GM21576 (cell line): ENCODE data around the gene ITPR3.
"Not testable (repeated sequence)": the region's sequence is repeated elsewhere in the genome, so short reads cannot be mapped to it uniquely, and the experiment has no call there.

Experiments
- ATAC-seq: cut with Tn5 transposase; IDR thresholded peaks from one replicate; pipeline ENCODE4 v1.9.1; 2021; ENCODE audit warnings: mild to moderate bottlenecking, moderate library complexity; ENCODE audit not compliant: unreplicated experiment

ITPR3 gene

DNA sequence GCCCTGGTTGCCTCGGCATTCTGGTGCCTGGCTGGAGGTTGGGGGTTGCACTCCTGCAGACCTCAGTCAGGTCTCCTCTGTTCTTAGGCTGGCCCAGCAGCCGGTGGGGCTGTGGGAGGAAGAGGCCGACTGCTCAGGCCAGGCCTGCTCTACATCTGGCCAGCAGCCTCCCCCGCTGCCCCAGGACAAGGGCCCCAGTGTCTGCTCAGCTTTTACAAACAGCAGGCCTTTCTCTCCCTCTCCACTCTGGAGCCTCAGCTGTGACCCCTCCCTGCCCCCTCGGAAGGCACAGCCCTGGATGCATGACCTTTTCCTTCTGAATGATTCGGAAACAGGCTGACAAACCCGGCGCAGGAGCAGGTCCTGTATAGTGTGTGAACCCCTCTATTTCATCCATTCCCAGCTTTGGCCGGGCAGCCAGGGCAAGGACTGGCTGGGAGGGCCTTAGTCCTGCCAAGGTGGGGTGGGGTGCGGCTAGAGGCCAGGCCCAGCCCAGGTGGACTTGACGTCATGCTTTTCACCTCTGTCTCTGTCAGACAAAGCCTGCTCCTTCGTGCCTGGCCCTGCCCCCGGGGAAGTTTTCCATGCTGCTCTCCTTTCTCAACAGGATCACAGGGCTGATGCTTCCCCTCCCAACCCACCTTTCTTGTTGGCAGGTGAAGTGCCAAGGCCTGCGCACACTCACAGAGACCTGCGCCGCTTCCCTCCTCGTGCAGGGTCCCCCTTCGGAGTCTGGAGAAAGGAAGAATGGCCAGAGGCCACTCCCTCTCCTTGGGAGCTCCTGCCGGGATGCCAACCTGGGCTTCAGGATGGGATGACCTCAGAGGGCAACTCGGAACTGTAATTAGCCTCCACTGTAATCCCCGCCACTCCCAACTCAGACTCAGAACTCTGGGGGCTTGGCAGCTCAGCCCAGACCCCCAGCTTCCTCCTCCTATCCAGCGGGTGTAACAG lies 10.1 kb upstream of the ITPR3 start:
- no peak for ATAC-seq

DNA sequence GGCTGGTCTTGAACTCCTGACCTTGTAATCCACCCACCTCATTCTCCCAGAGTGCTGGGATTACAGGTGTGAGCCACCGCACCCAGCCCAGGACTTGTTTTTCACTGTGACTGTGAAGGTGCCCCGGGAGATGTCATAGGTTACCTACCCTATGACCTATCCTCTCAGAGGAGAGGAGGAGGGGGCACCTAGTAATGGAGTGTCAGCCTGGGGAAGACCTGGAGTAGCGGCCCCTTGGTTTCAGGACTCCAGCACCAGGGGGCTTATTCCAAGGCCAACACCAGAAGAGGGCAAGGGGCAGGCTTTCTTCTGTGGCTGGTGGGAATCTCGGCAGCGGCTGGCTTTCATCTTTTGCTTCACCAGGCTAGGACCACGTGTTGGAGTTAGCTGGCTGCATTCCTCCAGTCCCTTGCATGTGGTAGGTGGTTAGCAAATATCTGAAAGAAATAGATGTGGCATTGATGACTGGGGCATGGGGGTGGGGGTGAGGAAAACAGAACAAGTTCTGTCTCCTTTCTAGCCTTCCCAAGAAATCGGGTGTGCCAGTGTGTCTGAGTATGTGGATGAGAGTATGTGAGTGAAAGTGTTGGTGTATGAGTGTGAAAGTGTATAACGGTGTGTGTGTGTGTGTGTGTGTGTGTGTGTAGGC lies 7.9 kb upstream of the ITPR3 start:
- no peak for ATAC-seq

DNA sequence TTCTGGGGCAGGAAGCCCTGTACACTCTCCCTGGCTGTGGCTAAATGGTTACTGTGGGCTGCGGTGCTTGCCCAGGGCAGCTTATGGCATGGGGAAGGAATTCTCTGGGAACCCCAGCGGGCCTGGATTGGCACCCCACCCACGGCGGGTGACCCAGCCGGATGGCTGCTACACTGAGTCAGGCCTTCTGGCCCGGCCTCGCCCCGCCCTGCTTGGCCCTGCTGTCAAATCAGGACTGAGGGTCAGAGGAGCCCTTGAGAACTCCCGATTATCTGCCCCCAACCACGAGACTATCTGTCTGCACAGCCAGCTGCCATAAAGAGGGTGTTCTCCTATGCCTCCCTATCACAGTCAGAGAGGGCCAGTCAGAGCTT lies 7.3 kb upstream of the ITPR3 start:
- ATAC-seq, result no peak

DNA sequence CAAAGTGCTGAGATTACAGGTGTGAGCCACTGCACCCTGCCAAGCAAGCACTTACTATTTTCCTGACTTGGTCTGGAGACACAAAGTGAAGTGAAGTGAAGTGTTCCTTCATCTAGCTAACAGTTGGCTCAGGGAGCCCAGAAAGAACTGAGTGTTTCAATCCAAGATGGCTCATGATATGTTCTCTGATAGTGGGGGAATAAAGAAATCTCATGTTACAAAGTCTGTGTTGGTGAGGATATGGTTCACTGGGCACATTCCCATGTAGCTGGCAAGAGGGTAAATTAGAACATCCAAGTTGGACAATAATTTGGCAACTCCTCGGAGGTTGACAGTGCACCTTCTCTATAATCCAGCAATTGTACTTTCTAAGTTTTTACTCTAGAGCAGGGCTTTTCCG lies 5.0 kb upstream of the ITPR3 start:
- ATAC-seq, result no peak

DNA sequence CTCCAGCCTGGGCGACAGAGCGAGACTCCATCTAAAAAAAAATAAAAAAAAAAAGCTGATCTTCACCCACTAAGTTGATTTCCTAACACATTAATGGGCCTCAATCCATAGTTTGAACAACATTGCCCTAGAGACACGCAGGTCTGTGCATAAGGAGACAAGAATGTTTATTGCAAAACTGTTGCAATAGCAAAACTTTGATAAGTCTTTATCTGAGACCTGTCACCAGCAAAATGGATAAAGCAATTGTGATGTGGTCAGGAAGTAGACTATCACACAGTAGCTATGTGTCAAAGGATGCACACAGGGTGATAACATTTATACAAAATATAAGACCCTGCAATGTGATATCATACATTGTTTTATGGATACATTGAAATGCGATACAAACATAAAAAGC lies 4.2 kb upstream of the ITPR3 start:
- ATAC-seq, result no peak

DNA sequence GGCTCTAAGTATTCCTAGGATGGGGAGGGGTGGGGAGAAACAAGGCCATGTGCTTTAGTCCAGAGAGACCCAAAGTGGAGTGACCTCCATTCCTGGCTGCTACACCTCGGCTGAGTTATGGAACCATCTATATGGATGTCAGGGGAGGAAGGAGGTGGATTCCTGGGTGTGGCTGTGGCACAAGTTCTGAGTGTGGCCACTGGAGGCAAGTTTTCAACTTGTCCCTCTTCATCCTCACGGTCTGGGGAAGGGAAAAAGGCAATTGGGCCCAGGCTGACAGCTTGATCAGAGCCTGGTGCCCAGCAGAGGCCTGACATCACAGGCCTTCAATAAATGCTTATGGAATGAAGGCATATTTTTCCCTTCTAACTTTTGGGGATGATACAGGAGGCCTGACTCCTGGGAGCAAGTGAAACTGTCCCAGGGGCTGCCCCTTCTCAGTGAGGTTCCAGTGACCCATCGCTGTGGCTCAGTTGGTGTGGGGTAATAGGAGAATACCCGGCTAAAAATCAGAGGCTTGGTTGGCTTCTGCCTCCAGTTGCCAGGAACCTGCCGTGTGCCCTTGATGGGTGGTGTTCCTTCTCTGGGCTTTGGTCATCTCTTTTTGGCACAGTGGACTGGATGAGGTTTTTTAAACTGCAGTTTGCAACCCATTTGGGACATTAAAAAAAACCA lies 1.8 kb upstream of the ITPR3 start:
- ATAC-seq, result no peak

DNA sequence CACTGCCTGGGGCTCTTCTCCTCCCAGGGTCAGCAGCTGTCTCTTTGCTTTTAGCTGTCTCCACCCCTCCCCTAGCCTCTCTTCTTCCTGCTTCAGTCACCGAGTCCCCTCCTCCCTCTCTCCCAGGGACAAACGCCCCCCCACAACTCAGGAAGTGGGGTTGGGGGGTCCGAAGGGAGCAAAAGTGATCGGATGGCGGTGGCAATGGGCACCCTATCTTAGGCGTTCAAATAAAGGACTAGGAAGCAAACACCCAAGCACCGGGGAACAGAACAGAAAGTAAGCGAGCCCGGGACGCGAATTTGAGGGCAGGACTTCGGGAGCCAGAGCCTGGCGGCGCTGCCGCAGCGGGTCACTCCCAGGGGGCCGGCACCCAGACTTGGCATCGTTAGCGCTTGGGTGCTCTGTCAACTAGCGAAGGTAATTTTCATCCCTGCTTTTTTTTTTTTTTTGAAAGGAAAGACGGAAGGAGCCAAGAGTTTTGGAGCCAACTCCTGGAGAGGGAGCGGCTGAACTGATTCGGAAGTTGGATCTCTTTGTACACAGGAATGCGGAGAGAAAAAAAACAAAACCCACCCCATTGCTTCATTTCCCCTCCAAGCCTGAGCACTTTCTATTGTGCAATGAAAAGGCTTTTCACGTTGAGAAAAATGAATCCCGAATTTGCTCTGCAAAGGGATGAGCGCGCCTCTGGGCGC lies 815 bp upstream of the ITPR3 start:
- no peak for ATAC-seq

DNA sequence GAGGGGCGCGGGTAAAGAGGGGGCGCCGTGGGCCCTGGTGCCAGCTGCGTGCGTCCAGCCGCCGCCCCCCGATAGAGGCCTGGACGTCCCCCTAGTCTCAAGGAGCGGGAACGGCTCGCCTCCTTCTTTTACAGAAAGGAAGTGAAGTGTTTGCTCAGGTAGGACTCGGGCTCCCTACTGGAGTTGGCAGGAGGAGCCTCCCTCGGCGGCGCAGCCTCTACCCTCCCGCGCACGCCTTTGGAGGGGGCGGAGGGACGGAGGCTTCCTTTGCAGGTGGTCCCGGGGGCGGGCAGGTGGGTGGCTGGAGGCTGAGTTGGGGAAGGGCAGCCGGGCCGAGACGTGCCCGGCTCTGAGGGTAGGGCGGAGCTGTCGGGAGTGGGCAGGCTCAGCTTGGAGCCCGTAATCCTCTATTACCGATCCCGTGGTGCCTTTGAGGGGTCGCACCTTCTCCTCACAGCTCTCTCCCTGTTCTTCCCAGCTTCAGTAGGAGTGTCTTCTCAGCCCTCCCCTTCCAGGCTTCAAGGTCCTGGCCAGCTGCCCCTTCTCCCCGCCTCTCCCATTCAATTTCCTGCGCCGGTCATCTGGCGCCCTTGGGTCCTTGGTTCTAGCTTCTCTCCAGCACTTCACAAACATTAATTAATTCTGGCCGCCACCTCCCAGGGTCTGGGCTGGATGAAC lies 728 bp downstream of the ITPR3 start:
- ATAC-seq, result peak; percentile 25

DNA sequence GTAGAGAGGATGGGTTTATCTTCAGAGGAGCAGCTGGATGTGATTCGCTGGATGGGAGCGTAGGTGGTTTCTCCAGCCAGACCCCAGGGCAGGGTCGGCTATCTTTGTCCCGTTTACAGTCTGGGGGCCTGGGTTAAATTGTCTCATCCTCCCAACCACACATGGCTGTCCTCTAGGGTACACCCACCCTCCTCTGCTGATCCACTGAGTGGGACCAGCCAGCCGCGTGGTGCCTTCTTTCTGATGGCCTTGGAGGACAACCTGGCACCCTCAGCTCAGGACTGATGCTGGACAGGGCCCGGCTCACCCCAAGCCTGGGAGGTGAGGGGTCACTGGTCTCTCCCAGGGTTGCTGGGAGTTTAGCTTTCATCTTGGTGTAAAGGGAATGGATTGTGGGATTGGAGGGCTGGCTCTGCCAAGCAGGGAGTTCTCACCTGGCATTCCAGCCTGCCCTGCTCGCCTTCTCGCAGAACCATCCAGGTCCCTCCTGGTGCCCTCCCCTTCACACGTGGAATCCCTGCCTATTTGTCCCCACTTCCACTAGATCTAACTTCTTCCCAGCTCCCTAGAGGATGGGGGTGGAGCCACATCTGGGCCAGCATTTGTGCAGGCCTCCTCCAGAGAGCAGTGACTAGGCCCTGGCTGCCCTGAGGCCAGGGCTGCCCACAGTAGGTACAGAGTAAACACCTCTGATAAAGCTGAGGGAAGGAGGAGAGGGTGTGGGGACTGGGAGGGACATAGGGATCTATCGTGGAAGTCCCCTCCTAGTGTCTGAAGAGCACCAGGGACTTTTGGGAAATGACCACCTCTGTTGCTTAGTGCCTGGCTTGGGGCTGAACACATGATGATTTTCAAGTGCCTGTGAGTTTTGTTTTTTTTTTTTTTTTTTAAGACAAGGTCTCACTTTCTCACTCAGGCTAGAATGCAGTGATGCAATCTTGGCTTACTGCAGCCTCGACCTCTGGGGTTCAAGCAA lies 1.6 kb downstream of the ITPR3 start:
- ATAC-seq, result no peak

DNA sequence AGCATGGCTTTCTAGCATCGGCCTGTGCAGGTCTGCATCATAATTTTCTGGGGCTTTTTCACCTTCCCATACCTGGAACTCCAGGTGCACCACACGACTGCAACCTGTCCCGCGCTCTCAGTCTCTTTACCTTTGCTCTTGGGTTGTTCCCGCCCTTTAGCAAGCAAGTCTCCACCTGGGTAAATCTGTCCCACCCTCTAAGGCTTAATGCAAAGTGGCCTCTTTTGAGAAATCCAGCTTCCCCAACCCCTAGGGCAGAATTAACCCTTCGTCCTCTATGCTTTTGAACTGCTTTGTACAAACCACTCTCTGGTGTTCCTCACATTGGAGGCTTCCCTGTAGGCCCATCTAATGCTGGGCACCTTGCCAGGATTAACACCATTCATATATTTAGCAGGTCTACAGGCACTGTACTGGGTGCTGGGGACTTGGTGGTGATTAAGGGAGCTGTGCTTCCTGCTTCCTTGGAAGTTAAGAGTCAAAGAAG lies 2.8 kb downstream of the ITPR3 start:
- no peak for ATAC-seq

DNA sequence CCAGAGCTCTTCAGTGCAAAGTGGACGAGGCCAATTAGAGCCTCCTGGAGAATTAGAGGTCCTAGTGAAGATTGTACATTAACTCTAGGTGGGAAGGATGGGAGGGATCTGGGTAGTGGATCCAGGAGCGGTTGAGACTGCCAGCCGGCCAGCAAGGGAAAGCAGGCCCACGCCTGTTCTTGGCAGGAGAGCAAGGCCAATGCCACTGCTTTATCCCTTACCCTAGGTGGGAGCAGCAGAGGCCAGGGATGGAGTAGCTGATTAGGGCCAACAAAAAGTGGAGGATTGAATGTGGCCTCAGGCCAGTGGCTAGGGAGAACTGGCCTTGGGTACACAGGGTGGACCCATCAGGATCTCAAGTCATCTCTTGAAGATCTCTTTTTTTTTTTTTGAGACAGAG lies 3.7 kb downstream of the ITPR3 start:
- ATAC-seq, result no peak

DNA sequence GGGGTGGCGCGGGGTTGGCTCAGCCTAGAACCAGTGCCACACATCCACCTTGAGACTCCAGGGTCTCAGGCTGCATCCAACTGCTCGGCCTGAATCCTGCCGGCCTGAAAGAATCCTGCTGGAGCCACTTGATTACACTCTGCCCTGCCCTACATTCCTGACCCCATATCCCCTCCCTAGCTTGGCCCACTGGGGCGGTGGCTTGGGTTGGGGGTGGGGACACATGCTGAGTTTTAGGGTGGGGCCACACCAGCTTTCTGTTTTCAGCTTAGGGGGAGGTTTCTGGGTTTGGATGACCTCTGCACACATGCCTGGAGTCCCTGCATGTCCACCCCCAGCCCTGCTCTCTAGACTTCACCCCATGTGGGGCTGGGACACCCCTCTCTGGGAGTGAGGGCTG lies 6.8 kb downstream of the ITPR3 start:
- no peak for ATAC-seq

DNA sequence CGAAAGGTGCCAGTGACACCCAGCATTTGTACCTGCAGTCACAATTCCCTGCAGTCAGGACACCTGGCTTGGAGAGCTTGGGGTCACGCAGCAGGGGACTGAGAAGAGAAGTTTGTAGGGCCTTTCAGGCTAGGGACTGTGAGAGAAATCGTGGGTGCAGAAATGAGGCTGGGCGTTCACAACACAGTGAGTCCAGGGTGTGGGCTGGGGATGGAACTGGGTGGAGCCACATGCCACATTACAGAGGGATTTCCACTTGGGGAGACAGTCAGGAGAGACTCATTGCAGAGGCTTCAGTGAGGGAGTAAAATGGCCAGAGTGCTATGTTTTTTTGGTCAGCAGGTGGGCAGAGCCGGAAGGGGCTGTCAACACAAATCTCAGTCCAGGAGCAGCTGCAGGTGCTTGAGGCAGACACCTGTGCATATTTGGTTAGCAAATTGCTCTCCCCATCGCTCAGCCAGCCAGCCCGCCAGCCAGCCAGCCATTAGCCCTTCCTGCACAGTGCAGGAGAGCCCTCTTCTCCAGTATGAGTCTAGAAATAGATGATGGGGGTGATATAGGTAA lies 7.4 kb downstream of the ITPR3 start:
- no peak for ATAC-seq

DNA sequence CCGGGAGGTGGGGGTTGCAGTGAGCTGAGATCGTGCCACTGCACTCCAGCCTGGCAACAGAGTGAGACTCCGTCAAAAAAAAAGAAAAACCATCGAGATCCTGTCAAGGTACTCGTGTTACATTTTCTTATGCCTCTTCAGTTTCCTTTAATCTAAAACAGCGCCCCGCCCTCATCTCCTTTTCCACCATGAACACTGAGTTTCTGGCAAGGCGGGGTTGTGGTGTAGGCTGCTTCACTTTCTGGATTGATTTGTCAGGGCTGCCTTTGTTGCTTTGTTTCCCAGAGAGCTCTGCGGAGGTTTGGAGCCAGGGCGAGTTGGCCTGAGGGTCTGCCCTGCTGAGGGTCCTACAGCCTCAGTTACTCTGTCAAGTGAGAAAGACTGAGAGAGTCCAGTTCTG lies 8.9 kb downstream of the ITPR3 start:
- no peak for ATAC-seq

DNA sequence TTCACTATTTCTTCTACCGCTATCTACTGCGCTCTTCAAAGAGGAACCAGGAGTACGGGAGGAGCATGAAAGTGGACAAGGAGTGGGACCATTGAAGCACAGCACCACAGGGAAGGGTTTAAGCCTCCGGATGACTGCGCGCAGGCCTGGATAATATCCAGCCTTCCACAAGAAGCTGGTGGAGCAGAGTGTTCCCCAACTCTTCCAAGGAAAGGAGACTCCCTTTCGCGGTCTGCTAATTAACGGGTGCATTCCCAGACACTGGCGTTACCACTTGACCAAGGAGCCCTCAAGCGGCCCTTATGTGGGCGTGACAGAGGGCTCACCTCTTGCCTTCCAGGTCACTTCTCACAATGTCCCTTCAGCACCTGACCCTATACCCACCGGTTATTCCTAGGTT lies 10.4 kb downstream of the ITPR3 start:
- not testable (repeated sequence) for ATAC-seq

DNA sequence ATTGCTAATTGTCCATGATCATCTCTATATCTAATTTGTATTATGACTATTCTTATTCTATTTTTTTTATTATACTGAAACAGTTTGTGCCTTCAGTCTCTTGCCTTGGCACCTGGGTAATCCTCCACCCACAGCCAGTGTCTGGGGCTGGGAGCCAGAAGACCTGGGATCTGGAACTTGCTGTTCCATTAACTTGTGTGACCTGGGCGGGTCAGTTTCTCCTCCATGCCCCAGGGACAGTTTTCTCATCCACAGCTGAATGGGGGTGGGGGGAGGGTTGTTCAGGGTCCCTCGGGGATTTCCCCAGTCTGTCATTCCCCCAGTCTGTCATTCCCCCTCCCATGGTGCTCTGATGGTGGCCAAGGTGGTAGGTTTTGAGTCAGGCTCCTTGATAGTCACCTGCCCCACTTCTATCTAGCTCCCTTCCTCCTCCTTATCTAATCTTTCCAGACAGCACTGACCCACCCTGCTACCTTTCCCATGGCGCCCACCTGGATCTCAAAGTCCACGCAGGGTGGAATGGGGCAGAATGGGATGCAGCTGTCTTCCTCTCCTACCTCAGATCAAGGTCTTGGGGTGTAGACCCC lies 10.9 kb downstream of the ITPR3 start:
- no peak for ATAC-seq

DNA sequence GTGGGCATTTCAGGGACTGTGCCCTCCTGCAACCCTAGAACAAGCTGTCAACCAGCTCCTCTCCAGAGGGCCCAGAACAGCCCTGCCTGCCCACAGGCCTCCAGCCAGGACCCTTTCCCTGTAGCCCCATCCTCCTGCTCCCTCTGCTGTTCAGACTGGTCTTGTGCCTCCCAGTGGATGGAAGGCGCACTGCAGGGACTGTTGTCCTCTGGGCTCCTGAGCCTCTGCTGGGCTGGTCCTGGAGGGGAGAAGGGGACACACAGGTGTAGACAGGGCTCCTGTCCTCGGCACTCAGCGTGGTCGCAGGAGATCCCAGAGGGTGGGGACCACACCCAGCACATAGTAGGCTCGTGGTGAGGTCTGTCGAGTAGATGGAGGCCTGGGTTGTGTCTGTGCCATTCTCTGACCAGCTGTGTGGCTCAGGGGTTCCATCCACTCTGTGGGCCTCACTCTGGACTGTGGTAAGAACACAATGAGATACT lies 11.5 kb downstream of the ITPR3 start:
- ATAC-seq, result no peak

DNA sequence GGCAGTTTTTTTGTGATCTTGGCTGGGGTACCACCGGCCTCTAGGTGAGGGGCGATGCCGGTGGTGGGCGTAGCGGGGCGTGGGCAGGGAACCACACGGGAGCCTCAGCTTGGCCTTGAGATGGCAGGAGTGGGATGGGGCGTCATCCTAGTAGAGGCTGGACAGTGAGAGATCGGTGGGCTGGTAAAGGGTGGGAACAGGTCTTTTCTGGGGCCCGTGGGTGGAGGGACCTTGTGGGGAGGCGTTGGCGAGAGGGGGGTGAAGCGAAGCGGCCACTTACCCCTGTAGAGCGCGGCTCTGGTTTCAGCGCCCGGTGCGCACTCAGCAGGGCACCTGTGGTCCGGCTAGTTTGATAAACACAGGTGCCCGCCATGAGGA lies 12.0 kb downstream of the ITPR3 start:
- no peak for ATAC-seq
